Caco-2 (cell line): Measurements from ENCODE around the gene NEUROG1. TPM values are rescaled to one million over a fixed set of nuclear protein-coding genes. Genes with fewer than 3 reads are reported as not detected.

Source experiments
- Bru-seq: library from RNA; stranded (reverse); fragments of 400-500 nt; gene quantifications from one replicate; lab custom pipeline; 2021; lab: Mats Ljungman, UMichigan
- BruChase-seq, 2 experiments: library from RNA; stranded (reverse); fragments of 400-500 nt; gene quantifications; one replicate each; lab custom pipeline; 2021; lab: Mats Ljungman, UMichigan
- BruUV-seq: library from RNA; stranded (reverse); fragments of 400-500 nt; replicated peaks from 2 replicates; lab custom pipeline; 2021; lab: Mats Ljungman, UMichigan
- CTCF ChIA-PET: fragments of 300-600 bp; sonication (Branson Sonifier 250); formaldehyde crosslinking; loops from one replicate; lab custom pipeline; 2022; ENCODE audit warnings: antibody characterized with exemption; lab: Charles Lee
- POLR2A ChIA-PET: fragments of 300-600 bp; sonication (Branson Sonifier 250); formaldehyde crosslinking; loops from one replicate; lab custom pipeline; 2022; ENCODE audit warnings: antibody characterized with exemption; lab: Charles Lee
- DNase-seq, 2 experiments: peaks; one replicate each; pipeline versions ENCODE4 v3.0.0 to v3.0.0-alpha.2; 2020 to 2022
- H3K27me3 ChIP-seq: replicated peaks from 2 replicates; pipeline ENCODE4 v1.6.0; 2011; ENCODE audit warnings: low read length; ENCODE audit not compliant: control insufficient read depth, insufficient read depth
- H3K36me3 ChIP-seq: 2 replicates; pipeline ENCODE4 v1.5.1; 2011; ENCODE audit warnings: low read length; ENCODE audit not compliant: control insufficient read depth, insufficient read depth
- H3K4me1 ChIP-seq: fragments of 250-450 bp; sonication (Bioruptor Pico); 2 replicates; pipeline ENCODE4 v1.5.1; 2020; ENCODE audit warnings: mild to moderate bottlenecking
- H3K4me3 ChIP-seq: 2 replicates; pipeline ENCODE4 v1.5.1; 2011; ENCODE audit warnings: low read depth, mild to moderate bottlenecking, control low read depth, low read length
- H3K9me3 ChIP-seq: fragments of 250-450 bp; sonication (Bioruptor Pico); 2 replicates; pipeline ENCODE4 v1.5.1; 2020; ENCODE audit warnings: mild to moderate bottlenecking, moderate library complexity
- H3K27ac Mint-ChIP-seq: one replicate; pipeline ENCODE4 v1.8.0; 2022; ENCODE audit warnings: mixed read lengths; ENCODE audit not compliant: unreplicated experiment
- H3K27me3 Mint-ChIP-seq: one replicate; pipeline ENCODE4 v1.8.0; 2022; ENCODE audit warnings: mixed read lengths; ENCODE audit not compliant: insufficient read depth, unreplicated experiment
- H3K36me3 Mint-ChIP-seq: one replicate; pipeline ENCODE4 v1.8.0; 2022; ENCODE audit warnings: mild to moderate bottlenecking, mixed read lengths; ENCODE audit not compliant: insufficient read depth, unreplicated experiment
- H3K4me1 Mint-ChIP-seq: one replicate; pipeline ENCODE4 v1.8.0; 2022; ENCODE audit warnings: low read depth, mixed read lengths; ENCODE audit not compliant: unreplicated experiment
- H3K4me3 Mint-ChIP-seq: one replicate; pipeline ENCODE4 v1.8.0; 2022; ENCODE audit warnings: mild to moderate bottlenecking, moderate library complexity, mixed read lengths; ENCODE audit not compliant: unreplicated experiment
- H3K9me3 Mint-ChIP-seq: one replicate; pipeline ENCODE4 v1.8.0; 2022; ENCODE audit warnings: mixed read lengths; ENCODE audit not compliant: unreplicated experiment
- CTCF ChIP-seq, 2 experiments: fragments of 200-600 bp in 1 of 2; IDR thresholded peaks; 1 replicate in 1 of 2; 2 replicates in 1 of 2; pipeline versions ENCODE4 v1.5.1 to v1.8.0; 2011 to 2022; ENCODE audit warnings: antibody characterized with exemption in 1 of 2, control low read depth in 1 of 2, inconsistent platforms in 1 of 2, low read depth in 1 of 2, low read length in 1 of 2, mild to moderate bottlenecking in 1 of 2, moderate library complexity in 1 of 2; ENCODE audit not compliant: insufficient read depth in 1 of 2, severe bottlenecking in 1 of 2, unreplicated experiment in 1 of 2
- intact Hi-C: fragments of 100-400 bp; cut with micrococcal nuclease; formaldehyde crosslinking; loops from one replicate; pipeline ENCODE4 v1.10.0; 2022; ENCODE audit not compliant: unreplicated experiment
- long read RNA-seq: library from polyadenylated mRNA; stranded (forward); transcript quantifications from one replicate; pipeline ENCODE4 v2.0.0, GENCODE V29; 2022
- total RNA-seq: library from RNA; stranded (reverse); gene quantifications from 2 replicates; pipeline ENCODE4 v1.2.3, GENCODE V29; 2022

NEUROG1 gene, protein sequence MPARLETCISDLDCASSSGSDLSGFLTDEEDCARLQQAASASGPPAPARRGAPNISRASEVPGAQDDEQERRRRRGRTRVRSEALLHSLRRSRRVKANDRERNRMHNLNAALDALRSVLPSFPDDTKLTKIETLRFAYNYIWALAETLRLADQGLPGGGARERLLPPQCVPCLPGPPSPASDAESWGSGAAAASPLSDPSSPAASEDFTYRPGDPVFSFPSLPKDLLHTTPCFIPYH
- total RNA-seq (not detected in 2 replicates), Bru-seq, nascent RNA (not detected), BruChase-seq, experiment 1, labeled RNA remaining after a 2-hour chase (not detected), BruChase-seq, experiment 2, labeled RNA remaining after a 6-hour chase (not detected)
- long read RNA-seq: 0 reads

DNA sequence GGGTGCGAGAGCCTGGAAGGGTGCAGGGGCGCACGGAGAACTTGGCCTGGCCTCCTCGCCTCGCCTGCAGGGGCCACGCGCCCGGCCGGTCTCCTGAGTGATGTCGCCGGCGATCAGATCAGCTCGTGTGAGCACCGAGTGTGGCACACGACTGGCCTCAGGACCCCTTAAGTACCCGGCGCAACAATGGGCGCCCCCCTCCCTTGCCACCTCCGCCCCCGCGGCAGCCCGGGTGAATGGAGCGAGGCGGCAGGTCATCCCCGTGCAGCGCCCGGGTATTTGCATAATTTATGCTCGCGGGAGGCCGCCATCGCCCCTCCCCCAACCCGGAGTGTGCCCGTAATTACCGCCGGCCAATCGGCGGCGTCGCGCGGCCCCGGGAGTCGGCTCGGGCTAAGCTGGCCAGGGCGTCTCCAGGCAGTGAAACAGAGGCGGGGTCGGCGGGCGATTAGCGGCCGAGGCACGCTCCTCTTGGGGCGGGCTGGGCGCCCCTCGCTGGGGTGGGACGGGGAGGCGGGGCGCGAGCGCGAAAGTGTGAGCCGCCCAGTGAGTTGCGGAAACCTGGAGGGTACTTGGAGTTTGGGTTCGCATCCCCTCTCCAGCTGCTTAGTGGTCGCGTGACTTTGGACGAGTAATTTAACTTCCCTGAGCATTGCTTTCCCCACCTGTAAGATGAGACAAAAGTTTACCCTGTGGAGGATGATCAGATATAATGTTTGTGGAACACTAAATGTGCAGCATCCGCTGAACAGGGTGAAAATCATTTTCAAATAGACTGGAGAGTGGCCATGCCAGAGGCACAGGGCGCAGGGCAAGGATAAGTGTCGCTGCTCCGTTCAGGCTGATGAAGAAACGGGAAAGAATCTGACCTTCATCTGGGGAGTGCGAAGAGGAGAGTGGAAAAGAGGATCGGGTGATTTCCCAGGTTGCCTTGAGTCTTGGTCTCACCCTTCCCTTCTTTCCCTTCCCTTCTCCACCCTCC lies at the start of gene NEUROG1:
TSS of gene NEUROG1 (minus strand) at position 145 of the 982 bp plus-strand sequence. CDS start 274 bp downstream, outside the sequence.
- no peaks in the 10 kb centered on the region for H3K4me1 ChIP-seq
- no peak for TF ChIP-seq CTCF (IDR thresholded peaks at IDR 0.05; ENCODE audit: insufficient read depth in 1 of 2, low read depth in 1 of 2, low read length in 1 of 2, severe bottlenecking in 1 of 2, unreplicated experiment in 1 of 2)
- Mint-ChIP-seq H3K36me3 (no peaks in the 10 kb centered on the region), H3K9me3 (peaks cover 1% of the 10 kb centered on the region), H3K4me1 (no peaks in the 10 kb centered on the region), H3K27ac (no peak within 1 kb of the TSS), H3K27me3 (peaks cover 22% of the 10 kb centered on the region), H3K4me3 (peak within 1 kb of the TSS; percentile 55)
- no peaks in the 10 kb centered on the region; the same call in 1 of the 2 replicates for H3K9me3 ChIP-seq
- ChIA-PET CTCF (interaction anchor here (1.0 to 1.2 kb wide), 2 partner anchors 18 to 74 kb away, joined by 4 to 5 read pairs; no protein-coding TSS in a partner anchor), POLR2A (no interaction called here)
- intact Hi-C loops: no loop called here
- BruUV-seq: no TSS peak
- H3K27me3 ChIP-seq: no peaks in the 10 kb centered on the region; the same call in 1 of the 2 replicates
- H3K36me3 ChIP-seq: no peaks in the 10 kb centered on the region
- peak within 1 kb of the TSS; percentile 17; the same call in 1 of the 2 replicates for H3K4me3 ChIP-seq
- DNase-seq: peak in 1 of 2 experiments; percentile 52

GRCh38 chr5:135584918-135585317 lies 49.2 kb upstream of the NEUROG1 start:
- Mint-ChIP-seq H3K9me3 (no peaks in the 10 kb centered on the region), H3K4me1 (no peaks in the 10 kb centered on the region), H3K36me3 (no peaks in the 10 kb centered on the region), H3K27ac (no peak overlapping the region), H3K27me3 (peaks cover 17% of the 10 kb centered on the region), H3K4me3 (no peak overlapping the region)
- no peak overlapping the region for H3K4me3 ChIP-seq
- intact Hi-C loops: no loop called here
- H3K36me3 ChIP-seq: no peaks in the 10 kb centered on the region
- DNase-seq: no peak
- H3K9me3 ChIP-seq: peaks cover 5% of the 10 kb centered on the region; the same call in 1 of the 2 replicates
- no TSS peak for BruUV-seq
- POLR2A ChIA-PET: no interaction called here
- TF ChIP-seq CTCF (IDR thresholded peaks at IDR 0.05; ENCODE audit: insufficient read depth in 1 of 2, low read depth in 1 of 2, low read length in 1 of 2, severe bottlenecking in 1 of 2, unreplicated experiment in 1 of 2): no peak
- no peaks in the 10 kb centered on the region for H3K4me1 ChIP-seq
- CTCF ChIA-PET: no interaction called here
- H3K27me3 ChIP-seq: no peaks in the 10 kb centered on the region

DNA sequence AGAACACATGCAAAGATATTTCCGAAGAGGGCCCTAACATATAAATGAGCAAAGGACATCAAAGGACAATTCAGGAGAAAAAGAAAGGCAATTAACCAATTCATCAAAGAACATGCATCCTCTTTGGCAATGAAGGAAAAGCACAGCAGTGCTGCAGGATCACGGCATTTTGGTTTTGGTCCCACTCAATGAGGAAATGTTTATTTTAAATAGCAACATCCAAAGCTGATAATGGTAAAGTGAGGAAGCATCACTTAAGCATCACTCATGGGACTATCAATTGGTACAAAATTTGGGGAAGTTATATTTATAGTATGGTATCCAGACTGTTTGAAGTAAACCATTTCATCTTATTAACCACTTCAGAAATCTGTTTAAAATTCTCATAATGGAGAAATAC lies 48.5 kb upstream of the NEUROG1 start:
- Histone ChIP-seq H3K9me3 (peaks cover 5% of the 10 kb centered on the region; the same call in 1 of the 2 replicates), H3K4me3 (no peak overlapping the region), H3K27me3 (no peaks in the 10 kb centered on the region), H3K4me1 (no peaks in the 10 kb centered on the region), H3K36me3 (no peaks in the 10 kb centered on the region)
- no peaks in the 10 kb centered on the region for H3K4me1 Mint-ChIP-seq
- BruUV-seq: no TSS peak
- no peak overlapping the region for H3K4me3 Mint-ChIP-seq
- H3K9me3 Mint-ChIP-seq: no peaks in the 10 kb centered on the region
- no peaks in the 10 kb centered on the region for H3K36me3 Mint-ChIP-seq
- DNase-seq: no peak
- TF ChIP-seq CTCF (IDR thresholded peaks at IDR 0.05; ENCODE audit: insufficient read depth in 1 of 2, low read depth in 1 of 2, low read length in 1 of 2, severe bottlenecking in 1 of 2, unreplicated experiment in 1 of 2): no peak
- POLR2A ChIA-PET: no interaction called here
- no peak overlapping the region for H3K27ac Mint-ChIP-seq
- peaks cover 17% of the 10 kb centered on the region for H3K27me3 Mint-ChIP-seq
- intact Hi-C loops: no loop called here
- CTCF ChIA-PET: no interaction called here
